HG02840 (cell line): Measurements from ENCODE around the gene ARHGEF19.

Experiments
- ATAC-seq: cut with Tn5 transposase; IDR thresholded peaks from one replicate; pipeline ENCODE4 v1.9.1; 2021; ENCODE audit warnings: mild to moderate bottlenecking, moderate library complexity, moderate number of reproducible peaks; ENCODE audit not compliant: unreplicated experiment, low FRiP score

Gene ARHGEF19

DNA sequence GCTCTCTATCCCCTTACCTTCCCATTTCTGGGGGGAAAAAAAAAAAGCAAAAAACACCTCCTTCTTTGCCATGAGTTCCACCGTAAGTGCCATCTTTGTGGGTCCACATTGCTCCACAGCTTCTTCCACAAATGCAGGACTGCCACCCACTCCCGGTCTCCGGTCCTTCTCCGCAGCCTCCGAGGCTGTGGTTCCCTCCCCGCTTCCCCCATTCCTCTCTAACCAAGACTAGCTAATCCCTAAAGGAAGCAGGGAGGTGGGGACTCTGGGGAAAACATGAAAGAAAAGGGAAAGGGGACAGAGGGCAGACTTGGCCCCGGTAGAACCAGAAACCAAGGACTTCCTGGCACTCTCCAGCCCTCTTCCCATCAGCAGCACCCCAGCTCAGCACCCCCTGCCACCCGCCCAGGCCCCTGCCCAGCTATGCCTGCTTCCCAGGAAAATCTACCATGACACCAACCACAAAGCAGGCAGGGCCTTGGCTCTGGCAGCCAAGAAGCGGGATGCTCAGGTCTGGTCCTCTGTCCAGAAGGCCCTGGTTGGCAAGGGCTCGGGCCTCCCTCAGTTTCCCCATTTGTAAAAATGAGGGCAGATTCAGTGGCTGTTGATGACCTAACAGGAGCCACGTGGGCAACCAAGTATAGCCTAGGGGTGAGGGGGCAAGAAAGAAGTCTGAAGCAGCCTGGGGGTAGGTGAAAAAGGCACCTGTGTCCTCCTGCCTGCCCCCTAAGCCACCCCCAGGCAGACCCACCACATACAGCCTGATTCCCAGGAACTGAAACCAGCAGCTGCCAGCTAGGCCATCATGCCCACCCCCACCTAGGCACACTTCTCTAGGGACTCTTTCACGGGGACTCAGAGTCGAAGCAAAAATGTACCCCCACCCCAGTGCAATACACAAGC lies 59.1 kb downstream of the ARHGEF19 start:
- no peak for ATAC-seq

DNA sequence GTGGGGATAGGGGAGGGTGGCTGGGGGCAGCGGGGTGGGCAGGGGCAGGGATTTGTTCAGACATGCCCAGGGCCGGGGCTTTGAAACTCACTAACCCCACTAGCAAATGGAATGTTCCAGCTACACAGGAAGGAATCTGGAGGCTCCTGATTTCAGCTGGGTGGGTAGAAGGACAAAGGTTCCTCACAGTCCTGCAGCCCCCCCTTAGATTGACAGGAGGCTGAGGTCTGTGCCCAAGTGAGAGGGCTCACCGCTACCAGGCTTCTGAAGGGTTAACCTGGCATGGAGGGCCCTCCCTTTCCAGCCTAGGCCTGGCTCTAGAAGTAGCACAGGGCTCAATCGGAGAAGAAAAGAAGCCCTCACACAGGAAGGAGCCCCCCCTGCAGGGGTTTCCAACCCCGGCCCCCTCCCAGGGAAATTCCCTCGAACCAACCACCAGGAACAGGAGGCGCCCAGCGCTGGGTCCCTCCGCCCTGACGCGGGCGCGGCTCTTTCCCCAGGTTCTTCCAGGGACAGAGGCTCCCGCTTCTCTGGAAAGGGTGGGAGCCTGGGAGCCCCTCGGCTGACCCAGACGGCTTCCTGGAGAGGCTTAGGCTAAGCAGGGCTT lies 59.9 kb downstream of the ARHGEF19 start:
- ATAC-seq: no peak

DNA sequence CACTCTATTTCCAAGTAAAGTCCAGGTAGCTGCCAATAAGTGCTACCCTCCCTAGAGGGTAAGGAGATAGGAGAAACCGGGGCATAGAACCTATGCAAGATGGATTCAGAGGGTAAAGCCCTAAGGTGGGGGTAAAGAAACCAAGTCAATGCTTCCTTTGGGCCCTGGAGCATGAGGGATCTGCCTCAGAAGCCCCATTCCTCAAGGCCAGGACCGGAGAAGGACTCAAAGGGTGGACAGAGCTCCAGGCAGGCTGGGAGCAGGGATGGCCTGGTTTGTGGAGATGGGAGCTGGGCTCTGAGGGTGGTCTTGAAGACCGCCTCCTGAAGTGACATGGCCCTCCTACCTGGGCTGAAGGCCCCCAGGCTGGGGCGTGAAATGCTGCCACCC lies 60.5 kb downstream of the ARHGEF19 start:
- no peak for ATAC-seq

DNA sequence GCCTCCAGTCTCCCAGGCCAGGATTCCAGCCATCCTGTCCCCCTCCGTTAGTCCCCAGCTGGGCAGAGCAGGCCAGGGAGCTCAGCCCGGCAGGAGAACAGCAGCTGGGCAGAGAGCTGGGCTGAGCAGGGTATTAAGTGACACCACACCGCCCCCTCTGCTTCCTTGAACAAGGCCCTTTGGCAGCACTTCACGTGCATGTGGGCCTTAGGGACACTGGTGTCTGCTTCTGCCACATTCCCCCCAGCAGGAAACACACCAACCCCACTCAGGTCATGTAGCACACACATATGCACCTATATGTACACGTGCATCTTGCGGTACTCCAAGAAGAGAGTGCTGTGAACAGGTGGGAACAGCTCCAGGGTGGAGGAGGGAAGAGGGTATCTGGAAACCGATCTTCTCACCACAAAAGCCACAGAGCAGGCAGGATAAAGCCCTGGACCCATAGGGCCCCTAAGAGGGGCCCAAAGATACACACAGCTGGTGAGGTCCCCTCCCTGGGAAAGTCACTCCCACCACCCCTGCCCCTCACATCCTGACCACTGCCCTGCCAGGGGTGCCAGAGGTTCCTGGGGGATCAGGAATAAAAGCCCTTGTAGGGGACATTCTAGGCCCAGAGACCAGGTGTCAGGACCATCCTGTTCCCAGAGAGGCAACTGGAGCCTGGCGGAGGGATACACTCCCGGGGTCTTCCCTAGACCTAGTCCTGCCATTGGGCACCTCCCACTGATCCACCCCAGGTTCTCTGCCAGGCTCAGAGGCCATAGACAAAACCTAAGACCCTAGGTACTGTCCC lies 61.1 kb downstream of the ARHGEF19 start:
- no peak for ATAC-seq

DNA sequence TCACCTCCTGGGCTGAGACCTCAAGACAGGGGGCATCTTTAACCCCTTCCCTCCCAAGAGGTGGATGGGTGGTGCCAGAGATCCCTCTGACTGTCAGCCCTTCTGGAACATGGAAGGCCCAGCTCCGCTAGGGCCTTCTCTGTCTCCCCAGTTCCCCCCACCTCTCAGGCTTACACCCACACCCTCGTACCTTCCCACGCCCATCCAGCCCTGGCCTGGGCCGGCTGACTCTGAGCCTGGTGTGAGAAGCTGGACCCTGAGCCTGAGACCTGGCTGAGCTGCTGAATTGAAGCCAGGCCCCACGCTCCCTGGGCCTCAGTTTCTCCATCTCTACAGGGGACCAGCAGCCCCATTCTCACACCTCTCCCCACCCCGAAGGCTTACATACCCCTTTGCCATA lies 61.9 kb downstream of the ARHGEF19 start:
- no peak for ATAC-seq

DNA sequence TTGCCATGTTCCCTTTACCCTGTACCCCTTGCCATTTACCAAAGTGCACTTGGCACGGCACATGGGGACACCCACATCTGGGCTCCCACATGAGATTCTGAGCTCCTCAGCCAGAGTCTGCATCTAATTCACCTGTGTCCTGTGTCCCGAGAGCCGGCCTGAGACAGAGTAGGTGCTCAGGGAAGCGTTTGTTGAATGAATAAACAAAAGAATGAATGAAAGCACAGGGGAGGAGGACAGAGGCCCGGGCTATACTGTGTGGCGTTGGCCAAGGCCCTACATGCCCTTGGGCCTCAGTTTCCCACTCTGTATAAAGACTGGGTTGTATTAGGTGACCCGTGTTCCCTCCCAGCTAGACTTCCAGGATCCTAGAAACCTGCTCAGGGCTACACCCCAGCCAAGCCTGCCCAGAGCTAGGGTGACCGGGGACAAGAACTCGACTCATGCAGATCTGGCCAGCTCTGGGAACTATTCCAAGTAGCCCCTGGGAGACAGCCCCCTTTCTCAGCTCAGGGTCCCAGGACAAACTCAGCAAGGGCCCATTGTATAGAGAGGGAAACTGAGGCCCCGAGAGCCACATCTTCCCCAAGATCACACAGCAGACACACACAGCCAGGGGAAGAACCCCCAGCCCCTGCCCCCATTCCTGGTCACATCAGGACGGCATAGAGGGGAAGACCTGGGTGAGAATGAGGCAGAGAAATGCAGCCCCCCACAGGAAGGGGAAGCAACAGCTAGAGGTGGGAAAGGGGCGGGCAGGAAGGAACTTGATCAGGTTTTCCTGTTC lies 62.6 kb downstream of the ARHGEF19 start:
- ATAC-seq: no peak

DNA sequence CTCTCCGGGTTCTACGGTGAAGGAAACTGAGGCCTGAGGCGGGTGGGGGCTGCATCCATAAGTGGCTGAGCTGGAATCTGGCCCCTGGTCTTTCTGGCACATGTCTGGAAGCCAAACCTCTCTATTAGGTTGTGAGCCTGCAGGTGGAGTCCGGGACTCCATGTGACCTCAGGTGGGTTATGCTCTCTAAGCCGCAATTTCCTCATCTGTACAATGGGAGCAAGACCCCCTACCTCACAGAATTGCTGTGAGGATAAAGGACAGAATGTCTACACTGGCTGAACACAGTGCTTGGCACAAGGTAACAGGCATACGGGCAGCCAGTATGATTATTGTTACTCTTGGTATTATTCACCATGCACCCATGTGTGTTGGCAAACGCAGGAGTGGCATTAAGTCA lies 63.3 kb downstream of the ARHGEF19 start:
- ATAC-seq: no peak

DNA sequence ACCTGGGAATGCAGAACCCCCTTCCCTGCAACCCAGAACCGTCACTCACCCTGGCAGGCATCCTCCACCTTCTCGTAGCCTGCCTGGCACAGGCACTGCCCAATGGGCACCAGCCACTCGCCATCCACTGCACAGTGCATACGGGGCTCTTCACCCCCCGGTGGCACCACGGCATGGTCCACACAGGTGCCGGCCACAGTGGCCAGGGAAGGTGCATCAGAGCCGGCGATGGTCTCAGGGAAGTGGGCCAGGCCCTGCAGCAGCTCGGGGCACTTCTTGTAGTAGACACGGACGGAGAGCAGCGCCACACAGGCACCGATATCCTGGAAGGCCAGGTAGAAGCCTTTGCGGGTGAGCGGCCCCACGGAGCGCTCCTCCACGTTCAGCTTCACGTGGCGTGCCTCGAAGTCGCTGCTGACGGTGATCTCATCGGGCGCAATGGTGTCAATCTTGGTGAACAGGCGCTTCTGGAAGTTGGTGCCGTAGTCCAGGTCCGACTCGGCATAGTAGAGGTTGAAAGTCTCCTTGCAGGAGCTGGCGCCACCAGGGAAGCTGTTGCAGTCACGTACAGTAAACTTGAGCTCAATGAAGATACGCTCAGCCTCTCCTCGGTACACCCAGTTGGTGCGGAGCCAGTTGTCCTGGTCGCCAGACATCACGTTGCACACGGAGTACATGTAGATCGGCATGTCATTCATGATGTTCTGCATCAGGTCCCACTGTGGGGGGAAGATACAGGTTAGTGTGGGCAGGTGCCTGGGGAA lies 63.9 kb downstream of the ARHGEF19 start:
- no peak for ATAC-seq
